HG03196 (cell line): ENCODE measurements around the gene PRF1.
"Not testable (repeated sequence)": the region's sequence is repeated elsewhere in the genome, so short reads cannot be mapped to it uniquely, and the experiment has no call there.

ENCODE experiments used
- ATAC-seq: cut with Tn5 transposase; IDR thresholded peaks from one replicate; pipeline ENCODE4 v1.9.1; 2021; ENCODE audit not compliant: unreplicated experiment

The PRF1 gene

GRCh38 chr10:70617798-70618568 lies 15.4 kb upstream of the PRF1 start:
- no peak for ATAC-seq

GRCh38 chr10:70616761-70617160 lies 14.2 kb upstream of the PRF1 start:
- no peak for ATAC-seq

- no peak for ATAC-seq
Observed at GRCh38 chr10:70615784-70616522, 13.4 kb upstream of the PRF1 start.

- no peak for ATAC-seq
Observed at GRCh38 chr10:70615211-70615610, 12.7 kb upstream of the PRF1 start.

- ATAC-seq: not testable (repeated sequence)
Observed at GRCh38 chr10:70614364-70614763, 11.8 kb upstream of the PRF1 start.

DNA sequence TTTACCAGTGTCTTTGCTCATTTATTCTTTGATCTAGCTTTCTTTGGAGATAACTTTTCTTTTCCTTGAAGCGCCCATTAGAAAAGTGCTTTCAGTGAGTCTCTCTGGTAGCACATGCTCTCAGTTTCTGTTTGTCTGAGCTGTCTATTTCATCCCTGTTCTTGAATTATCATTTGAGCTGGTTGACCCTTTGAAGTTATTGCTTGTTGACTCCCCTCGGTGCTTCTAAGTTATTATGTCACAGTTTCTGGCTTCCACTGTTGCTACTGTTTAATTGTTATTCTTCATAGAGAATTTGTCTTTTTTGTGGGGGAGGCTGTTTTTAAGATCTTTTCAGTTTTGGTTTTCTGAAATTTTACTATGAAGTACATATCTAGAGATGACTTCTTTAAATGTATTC lies 11.4 kb upstream of the PRF1 start:
- ATAC-seq: no peak

- no peak for ATAC-seq
Observed at GRCh38 chr10:70607936-70608335, 5.4 kb upstream of the PRF1 start.

DNA sequence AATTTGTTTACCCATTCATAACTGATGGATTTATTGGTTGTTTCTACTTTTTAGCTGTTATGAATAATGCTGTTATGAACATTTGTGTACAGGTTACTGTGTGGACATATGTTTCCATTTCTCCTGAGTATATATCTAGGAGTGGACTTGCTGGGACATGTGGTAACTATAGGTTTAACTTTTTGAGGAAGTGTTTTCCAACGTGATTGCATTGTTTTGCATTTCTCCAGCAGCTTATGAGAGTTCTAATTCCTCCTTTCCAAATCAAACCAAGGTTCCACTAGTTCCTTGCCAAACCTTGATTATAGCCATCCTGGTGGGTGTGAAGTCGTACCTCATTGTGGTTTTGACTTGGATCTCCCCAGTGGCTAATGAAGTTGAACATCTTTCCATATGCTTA lies 2.6 kb upstream of the PRF1 start:
- ATAC-seq: no peak

GRCh38 chr10:70604106-70604505 lies 1.6 kb upstream of the PRF1 start:
- ATAC-seq: no peak

DNA sequence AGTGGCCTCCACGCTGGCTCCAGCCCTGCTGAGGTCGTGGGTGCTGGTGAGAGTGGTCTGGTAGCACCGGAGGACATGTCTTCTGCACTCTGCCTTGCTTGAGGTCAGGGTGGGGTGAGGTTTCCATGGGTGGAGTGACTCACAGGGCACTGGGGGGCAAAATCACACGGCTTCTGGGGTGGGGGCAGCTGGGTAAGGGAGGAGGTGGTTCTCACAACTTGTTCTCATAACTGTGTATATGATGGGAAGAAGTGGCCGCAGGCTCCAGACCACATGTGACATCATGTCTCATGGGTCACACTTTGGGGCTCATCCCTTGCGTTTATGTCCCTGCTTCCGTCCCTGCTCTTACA lies 884 bp upstream of the PRF1 start:
- no peak for ATAC-seq

DNA sequence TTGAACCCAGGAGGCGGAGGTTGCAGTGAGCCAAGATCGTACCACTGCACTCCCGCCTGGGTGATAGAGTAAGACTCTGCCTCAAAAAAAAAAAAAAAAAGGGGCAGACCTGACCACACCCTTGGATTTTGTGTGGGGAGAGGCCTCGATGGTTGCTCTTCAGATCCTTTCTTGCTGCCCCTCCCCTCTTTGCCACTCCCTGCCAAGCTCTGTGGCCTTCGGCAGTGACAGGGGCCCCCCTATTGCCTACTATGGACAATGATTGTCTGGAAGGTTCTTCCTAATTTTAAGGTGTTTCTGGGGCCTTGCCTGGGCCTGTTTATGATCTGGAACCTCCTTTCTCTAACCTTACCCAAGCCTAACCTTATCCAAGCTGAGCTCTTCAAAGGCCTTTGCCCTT lies 795 bp downstream of the PRF1 start:
- ATAC-seq: no peak

GRCh38 chr10:70600512-70601395 lies 1.8 kb downstream of the PRF1 start:
- ATAC-seq: no peak

DNA sequence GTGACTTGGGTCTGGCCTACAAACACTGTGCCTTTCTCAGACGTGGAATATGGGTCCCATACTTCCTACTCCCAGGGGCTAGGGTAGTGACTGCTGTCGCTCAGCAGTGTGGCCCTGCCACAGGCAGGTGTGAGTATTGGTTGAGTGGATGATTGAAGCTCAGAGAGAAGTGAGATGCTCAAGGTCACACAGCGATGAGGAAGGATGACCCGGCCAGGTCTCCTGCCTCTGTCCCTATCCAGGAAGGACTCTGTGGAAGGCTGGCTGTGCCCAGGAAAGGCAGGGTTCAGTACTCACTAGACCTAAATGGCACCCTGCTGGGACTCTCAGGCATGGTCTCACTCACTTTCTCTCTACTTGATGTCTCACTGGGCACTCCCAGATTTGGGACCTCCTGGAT lies 2.8 kb downstream of the PRF1 start:
- no peak for ATAC-seq

DNA sequence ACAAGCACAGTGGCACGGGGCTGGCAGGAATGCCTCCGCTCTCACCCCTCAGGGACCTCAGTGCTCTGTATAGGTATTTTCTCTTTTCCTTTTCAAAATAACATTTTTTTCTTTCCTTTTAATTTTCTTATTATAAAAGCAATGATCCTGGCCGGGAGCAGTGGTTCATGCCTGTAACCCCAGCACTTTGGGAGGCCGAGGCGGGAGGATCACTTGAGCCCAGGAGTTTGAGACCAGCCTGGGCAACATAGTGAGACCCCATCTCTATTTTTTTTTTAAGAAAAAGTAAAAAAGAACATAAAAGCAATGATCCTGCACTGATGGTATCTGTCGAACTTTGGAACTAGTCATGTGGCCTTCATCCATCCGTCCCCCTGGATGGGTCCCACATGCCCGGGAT lies 3.2 kb downstream of the PRF1 start:
- ATAC-seq: no peak

DNA sequence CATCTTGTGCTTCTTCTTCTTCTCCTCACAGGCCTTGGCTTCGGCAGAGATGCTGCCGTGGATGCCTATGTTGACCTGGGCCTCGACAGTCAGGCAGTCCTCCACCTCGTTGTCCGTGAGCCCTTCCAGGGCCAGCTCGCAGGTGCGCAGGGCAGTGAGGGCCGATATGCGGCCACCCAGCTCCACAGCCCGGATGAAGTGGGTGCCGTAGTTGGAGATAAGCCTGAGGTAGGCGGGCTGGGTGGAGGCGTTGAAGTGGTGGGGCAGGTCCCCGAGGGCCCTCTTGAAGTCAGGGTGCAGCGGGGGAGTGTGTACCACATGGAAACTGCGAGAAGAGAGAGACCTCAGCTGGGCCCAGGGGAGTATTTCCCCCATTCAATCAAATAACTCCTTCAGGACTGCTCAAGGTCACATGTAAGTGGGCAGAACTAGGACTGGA lies 3.7 kb downstream of the PRF1 start:
- ATAC-seq: no peak

GRCh38 chr10:70597856-70598815 lies 4.4 kb downstream of the PRF1 start:
- ATAC-seq: no peak

DNA sequence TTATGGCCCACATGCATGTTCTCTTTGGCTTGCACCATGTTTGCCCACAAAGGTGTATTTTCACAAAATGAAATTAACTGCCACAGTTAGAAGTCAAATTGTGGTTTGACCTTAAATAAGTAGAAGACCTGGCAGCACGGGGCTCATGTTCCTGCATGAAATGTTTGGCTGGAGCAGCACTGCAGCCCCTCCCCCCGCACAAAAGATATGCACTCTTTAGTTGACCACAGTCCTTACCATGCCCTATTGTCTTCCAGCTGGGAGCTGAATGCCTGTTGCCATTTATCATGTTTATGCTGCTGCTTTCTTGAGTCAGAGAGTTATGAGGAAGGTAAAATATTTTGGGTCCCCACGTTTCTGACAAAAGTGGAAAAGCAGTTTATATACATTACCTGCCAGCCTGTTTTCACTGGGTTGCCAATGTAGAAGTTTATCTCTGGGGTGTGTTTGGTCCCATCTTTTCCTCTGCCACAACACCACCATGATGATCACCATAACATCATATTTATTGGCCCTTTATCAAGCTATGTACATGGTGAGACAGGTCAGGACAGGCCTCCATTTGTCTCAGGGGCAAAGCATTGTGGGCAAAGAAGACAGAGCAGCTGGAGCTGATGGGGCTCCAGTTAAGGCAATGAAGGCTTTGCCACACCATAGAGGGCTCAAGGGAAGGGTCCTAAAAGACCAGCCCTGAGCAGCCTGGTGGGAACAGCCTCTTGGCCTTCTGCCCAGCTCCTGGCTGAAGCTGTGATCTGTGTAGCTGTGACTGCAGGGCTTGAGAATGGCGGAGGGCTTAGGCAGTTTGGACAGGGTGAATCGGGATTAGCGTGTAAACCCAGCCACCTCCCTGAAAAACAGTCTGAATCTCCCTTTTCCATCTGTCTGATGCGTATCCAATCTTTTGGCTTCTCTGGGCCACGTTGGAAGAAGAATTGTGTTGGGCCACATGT lies 5.4 kb downstream of the PRF1 start:
- ATAC-seq: no peak

DNA sequence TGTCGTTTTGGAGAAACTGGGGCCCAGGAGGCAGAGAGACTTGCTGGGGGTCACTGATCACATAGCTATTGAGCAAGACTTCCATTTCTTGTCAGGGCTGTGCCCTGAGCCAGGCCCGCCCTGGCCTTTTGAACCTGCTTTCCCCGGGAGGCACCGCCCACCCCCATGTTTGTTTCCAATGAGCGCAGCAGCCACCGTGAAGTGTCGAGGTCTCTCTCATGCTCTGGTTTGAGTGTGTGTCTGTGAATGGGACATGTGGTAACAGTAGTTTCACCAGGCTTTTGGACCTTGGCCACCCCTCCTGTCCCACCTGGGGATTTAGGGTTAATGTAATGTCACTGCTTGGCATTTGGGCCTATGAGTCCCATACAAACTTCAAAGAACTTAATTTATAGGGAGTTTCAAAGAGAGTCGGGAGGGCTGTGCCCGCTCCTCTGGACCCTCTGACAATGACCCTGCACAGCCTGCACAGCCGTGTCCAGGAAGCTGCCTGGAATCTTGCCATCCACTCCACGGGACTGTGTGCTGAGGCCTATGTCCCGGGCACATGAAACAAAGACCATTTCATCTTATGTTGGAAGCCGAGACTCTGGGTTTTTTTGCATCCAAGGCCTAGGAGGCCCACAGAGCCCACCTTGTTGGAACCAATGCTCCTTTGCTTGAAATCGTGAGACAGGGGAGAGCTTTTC lies 6.3 kb downstream of the PRF1 start:
- no peak for ATAC-seq

DNA sequence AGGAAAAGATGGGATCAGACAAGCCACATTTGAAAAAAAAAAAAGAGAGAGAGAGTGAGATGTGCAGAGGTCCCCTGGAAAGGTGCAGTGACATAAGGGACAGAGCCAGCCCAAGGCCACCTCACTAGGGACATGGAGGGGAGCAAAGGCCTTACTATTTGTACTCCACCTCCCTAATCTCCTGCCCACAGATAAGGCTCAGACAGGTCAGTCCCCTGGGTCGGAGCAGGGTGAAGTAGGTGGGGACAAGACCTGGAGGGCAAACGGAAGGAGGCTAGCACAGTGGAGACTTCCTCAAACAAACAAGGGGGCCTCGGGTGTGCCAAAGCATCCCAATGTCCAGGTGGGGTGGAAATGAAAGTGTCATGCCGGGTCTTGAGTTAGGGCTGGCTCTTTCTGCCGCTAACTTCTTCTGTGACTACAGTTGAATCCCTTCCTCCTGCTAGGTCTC lies 7.0 kb downstream of the PRF1 start:
- no peak for ATAC-seq
